ENCODE data around the gene C17orf50.

C17orf50 gene

GRCh38 chr17:35793257-35793656, 32.6 kb downstream of the C17orf50 start:
- Histone ChIP-seq H3K4me3 (no peak overlapping the region), H3K27me3 (ENCODE audit: low read depth) (peaks cover 30% of the 10 kb centered on the region), H3K4me1 (no peaks in the 10 kb centered on the region), H3K9me3 (no peaks in the 10 kb centered on the region), H3K36me3 (replicated peaks) (no peaks in the 10 kb centered on the region)
- no peak for DNase-seq (ENCODE audit: low spot score in 2 of 2)
- in situ Hi-C loops (cut with MboI; ENCODE audit: low sequenced_read_pairs), result no loop called here

DNA sequence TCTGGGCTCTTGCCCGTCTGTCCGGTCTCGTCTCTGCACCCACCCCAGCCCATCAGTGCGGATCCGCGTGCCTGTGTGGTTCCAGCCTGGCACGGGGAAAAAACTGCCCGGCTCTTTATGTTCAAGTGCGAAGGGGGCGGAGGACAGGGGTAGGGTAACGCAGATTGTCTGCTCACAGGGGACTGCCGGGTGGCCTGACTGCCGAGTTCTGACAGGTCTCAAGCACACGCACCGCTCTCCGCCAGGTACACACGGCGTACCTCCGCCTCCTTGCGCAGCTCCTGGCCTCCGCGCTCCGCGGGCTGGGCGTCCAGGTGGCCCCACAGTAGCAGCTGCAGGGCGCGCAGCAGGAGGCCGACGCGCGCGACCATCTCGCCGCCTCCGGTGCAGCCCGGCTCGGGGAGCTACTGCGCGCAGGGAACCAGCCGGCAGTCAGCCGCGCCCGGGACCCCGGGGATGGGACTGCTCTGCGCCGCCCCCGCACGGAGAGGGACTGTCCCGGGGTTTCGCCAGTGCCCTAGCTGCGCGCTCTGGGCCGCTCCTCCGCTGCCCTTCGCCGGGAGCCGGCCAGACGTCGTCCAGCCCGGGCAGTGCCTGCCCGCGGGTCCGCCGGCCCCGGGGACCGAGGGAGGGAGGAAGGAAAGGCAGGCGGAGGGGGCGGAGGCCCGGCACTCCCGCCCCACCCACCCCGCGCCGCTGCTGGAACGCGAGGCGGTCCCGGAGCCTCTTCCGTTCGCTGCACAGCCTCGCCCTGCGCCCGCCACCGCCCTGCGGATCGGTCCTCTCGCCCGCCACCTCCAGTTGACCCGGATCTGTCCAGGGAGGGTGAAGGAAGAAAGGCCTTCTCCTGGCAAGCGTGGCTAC, 34.6 kb downstream of the C17orf50 start, which contains the start of gene MMP28:
MMP28 (minus strand) TSS at position 635 of the 864 bp plus-strand sequence; CDS start at position 371, 264 bp downstream.
- Histone ChIP-seq H3K27me3 (ENCODE audit: low read depth) (peaks cover 32% of the 10 kb centered on the region), H3K4me3 (peak within 1 kb of the TSS; percentile 26), H3K36me3 (replicated peaks) (no peaks in the 10 kb centered on the region), H3K4me1 (no peaks in the 10 kb centered on the region), H3K9me3 (no peaks in the 10 kb centered on the region)
- DNase-seq (ENCODE audit: low spot score in 2 of 2), result peak in 1 of 2 experiments; percentile 59
- in situ Hi-C loops (cut with MboI; ENCODE audit: low sequenced_read_pairs), result no loop called here

DNA sequence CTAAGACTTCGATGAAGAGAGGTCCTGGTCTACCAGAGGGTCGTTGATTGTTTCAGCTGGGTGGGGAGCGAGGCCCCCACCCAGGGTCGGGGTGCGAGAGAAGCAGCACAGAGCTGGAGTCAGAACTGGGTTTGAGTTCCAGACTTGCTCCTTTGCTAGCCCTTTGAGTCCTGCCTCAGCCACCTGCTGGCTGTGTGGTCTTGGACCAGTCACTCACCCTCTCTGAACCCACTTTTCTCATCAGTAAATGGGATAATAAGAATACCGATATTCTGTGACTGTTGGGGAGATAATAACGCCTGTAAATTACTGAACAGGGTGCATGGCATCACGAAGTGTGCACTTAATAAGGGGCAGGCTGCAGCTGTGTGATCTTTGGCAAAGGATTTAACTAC, 35.2 kb downstream of the C17orf50 start:
- H3K36me3 ChIP-seq (replicated peaks), result no peaks in the 10 kb centered on the region
- in situ Hi-C loops (cut with MboI; ENCODE audit: low sequenced_read_pairs), result no loop called here
- peak overlapping the region; percentile 26 for H3K4me3 ChIP-seq
- no peaks in the 10 kb centered on the region for H3K9me3 ChIP-seq
- no peak for DNase-seq (ENCODE audit: low spot score in 2 of 2)
- H3K27me3 ChIP-seq (ENCODE audit: low read depth), result peaks cover 32% of the 10 kb centered on the region
- H3K4me1 ChIP-seq, result no peaks in the 10 kb centered on the region

- Histone ChIP-seq H3K9me3 (no peaks in the 10 kb centered on the region), H3K4me3 (no peak overlapping the region), H3K4me1 (no peaks in the 10 kb centered on the region), H3K36me3 (replicated peaks) (no peaks in the 10 kb centered on the region), H3K27me3 (ENCODE audit: low read depth) (peaks cover 32% of the 10 kb centered on the region)
- in situ Hi-C loops (cut with MboI; ENCODE audit: low sequenced_read_pairs), result no loop called here
- DNase-seq (ENCODE audit: low spot score in 2 of 2), result no peak
These were observed 36.3 kb downstream of the C17orf50 start for GRCh38 chr17:35796942-35797341.

DNA sequence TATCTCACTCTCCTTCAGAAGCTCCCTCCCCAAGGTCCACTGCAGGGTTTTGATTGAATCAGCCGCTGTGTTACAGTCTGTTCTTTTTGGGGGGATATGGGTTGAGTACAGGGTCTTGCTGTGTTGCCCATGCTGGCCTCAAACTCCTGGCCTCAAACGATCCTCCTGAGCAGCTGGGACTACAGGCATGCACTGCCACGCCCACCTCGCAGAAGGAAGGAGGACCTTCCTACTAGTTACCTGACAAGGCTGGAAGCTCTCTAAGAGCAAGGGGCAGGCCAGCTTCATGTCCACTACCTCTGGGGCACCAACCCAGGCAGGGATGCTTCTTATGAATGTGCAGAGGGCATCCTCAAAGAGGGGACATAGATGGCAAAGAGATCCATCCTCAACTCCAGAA, 36.7 kb downstream of the C17orf50 start:
- Histone ChIP-seq H3K36me3 (replicated peaks) (no peaks in the 10 kb centered on the region), H3K4me1 (no peaks in the 10 kb centered on the region), H3K9me3 (no peaks in the 10 kb centered on the region), H3K4me3 (no peak overlapping the region), H3K27me3 (ENCODE audit: low read depth) (peaks cover 29% of the 10 kb centered on the region)
- in situ Hi-C loops (cut with MboI; ENCODE audit: low sequenced_read_pairs), result no loop called here
- no peak for DNase-seq (ENCODE audit: low spot score in 2 of 2)

- in situ Hi-C loops (cut with MboI; ENCODE audit: low sequenced_read_pairs), result no loop called here
- DNase-seq (ENCODE audit: low spot score in 2 of 2), result no peak
- no peak overlapping the region for H3K4me3 ChIP-seq
- peaks cover 23% of the 10 kb centered on the region for H3K27me3 ChIP-seq (ENCODE audit: low read depth)
- H3K36me3 ChIP-seq (replicated peaks), result no peaks in the 10 kb centered on the region
- no peaks in the 10 kb centered on the region for H3K9me3 ChIP-seq
- no peaks in the 10 kb centered on the region for H3K4me1 ChIP-seq
These were observed 37.2 kb downstream of the C17orf50 start for GRCh38 chr17:35797918-35798317.

- Histone ChIP-seq H3K36me3 (replicated peaks) (no peaks in the 10 kb centered on the region), H3K9me3 (no peaks in the 10 kb centered on the region), H3K27me3 (ENCODE audit: low read depth) (peaks cover 20% of the 10 kb centered on the region), H3K4me3 (no peak overlapping the region), H3K4me1 (no peaks in the 10 kb centered on the region; the same call in 1 of the 2 replicates)
- in situ Hi-C loops (cut with MboI; ENCODE audit: low sequenced_read_pairs), result no loop called here
- no peak for DNase-seq (ENCODE audit: low spot score in 2 of 2)
These were observed 39.3 kb downstream of the C17orf50 start for GRCh38 chr17:35799942-35800341.

DNA sequence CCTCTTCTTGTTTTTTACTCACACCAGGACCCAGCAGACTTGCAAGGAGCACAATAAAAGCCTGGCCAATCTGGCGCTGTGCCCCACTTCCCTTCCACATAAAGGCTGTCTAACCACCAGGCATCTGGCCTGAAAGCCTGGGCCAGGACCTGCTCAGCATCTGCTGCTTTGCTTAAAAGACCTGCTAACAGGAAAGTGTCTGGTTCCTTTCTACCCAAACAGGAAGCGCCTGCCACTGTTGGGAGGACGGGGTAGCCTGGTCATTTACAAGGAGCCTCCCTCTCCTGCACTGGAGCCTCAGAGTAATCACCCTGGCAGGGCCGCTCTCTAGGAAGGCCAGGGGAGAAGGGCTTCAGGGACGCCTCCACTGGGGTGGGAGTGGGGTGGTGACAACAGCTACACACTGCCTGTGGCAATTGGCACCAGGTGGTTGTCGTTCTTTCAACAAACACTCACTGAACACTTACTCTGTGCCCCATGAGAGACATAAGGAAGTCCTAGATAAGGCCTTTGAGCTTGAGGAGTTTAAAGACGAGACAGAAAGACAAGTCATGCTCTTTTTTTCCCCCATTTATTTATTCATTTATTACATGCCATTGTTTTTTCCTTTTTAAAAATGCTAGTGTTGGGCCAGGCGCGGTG, 41.0 kb downstream of the C17orf50 start:
- no peak for DNase-seq (ENCODE audit: low spot score in 2 of 2)
- Histone ChIP-seq H3K4me1 (no peaks in the 10 kb centered on the region; the same call in 1 of the 2 replicates), H3K4me3 (no peak overlapping the region), H3K9me3 (no peaks in the 10 kb centered on the region), H3K27me3 (ENCODE audit: low read depth) (peaks cover 11% of the 10 kb centered on the region), H3K36me3 (replicated peaks) (no peaks in the 10 kb centered on the region)
- in situ Hi-C loops (cut with MboI; ENCODE audit: low sequenced_read_pairs), result no loop called here

GRCh38 chr17:35804658-35805192, 44.0 kb downstream of the C17orf50 start:
- no peaks in the 10 kb centered on the region for H3K9me3 ChIP-seq
- no peaks in the 10 kb centered on the region for H3K36me3 ChIP-seq (replicated peaks)
- H3K4me1 ChIP-seq, result peaks cover 8% of the 10 kb centered on the region
- in situ Hi-C loops (cut with MboI; ENCODE audit: low sequenced_read_pairs), result loop anchor here (5.0 kb wide), 1 partner anchor 42 kb away; the partner anchor contains the start of gene C17orf50
- DNase-seq (ENCODE audit: low spot score in 2 of 2), result peak; percentile 59 to 93
- no peaks in the 10 kb centered on the region; the same call in 1 of the 2 replicates for H3K27me3 ChIP-seq (ENCODE audit: low read depth)
- H3K4me3 ChIP-seq, result no peak overlapping the region

- H3K4me3 ChIP-seq, result no peak overlapping the region
- DNase-seq (ENCODE audit: low spot score in 2 of 2), result no peak
- in situ Hi-C loops (cut with MboI; ENCODE audit: low sequenced_read_pairs), result loop anchor here (5.0 kb wide), 1 partner anchor 45 kb away; the partner anchor contains the start of gene C17orf50
- no peaks in the 10 kb centered on the region for H3K27me3 ChIP-seq (ENCODE audit: low read depth)
- H3K9me3 ChIP-seq, result no peaks in the 10 kb centered on the region
- H3K36me3 ChIP-seq (replicated peaks), result no peaks in the 10 kb centered on the region
- peaks cover 15% of the 10 kb centered on the region for H3K4me1 ChIP-seq
These were observed 46.9 kb downstream of the C17orf50 start for GRCh38 chr17:35807371-35808144.

DNA sequence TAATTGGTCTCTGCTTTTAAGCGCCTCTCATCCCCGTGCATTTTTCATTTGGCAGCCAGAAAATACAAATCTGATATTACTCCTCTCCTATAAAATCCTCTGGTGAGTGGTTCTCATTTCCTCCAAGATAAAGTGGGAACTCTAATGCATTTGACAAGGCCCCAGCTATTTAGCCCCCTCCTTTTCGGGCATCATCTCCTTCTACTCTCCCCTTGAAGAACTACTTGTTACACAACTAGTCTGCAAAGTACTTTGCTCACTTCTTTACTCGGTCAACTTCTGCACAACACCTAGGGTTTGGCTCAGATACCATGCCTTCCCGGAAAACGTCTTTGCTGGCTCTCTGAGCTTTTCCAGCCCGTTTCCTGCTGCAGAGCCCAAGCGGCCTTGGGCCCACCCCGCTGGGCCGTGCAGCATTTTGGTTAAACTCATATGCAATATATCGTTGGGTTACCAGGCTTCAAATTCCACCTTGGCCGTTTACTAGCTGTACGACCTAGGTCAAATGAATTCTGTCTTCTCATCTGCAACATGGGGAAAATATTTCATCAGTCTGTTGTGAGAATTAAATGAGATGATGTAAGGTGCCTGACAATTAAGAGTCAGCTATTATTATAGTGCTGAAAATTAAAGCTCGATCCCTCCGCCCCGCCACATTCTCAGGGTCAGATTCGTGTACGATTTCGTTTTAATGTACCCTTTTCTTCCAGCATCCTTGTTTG, 47.7 kb downstream of the C17orf50 start:
- Histone ChIP-seq H3K9me3 (no peaks in the 10 kb centered on the region), H3K4me1 (peaks cover 17% of the 10 kb centered on the region), H3K36me3 (replicated peaks) (no peaks in the 10 kb centered on the region), H3K27me3 (ENCODE audit: low read depth) (no peaks in the 10 kb centered on the region), H3K4me3 (peak overlapping the region; percentile 99)
- DNase-seq (ENCODE audit: low spot score in 2 of 2), result no peak
- in situ Hi-C loops (cut with MboI; ENCODE audit: low sequenced_read_pairs), result loop anchor here (5.0 kb wide), 1 partner anchor 46 kb away; the partner anchor contains the start of gene C17orf50

- DNase-seq (ENCODE audit: low spot score in 2 of 2), result peak; percentile 97 to 98
- Histone ChIP-seq H3K4me3 (peak within 1 kb of the TSS; percentile 99), H3K27me3 (ENCODE audit: low read depth) (no peaks in the 10 kb centered on the region), H3K4me1 (peaks cover 20% of the 10 kb centered on the region), H3K36me3 (replicated peaks) (no peaks in the 10 kb centered on the region), H3K9me3 (no peaks in the 10 kb centered on the region)
- in situ Hi-C loops (cut with MboI; ENCODE audit: low sequenced_read_pairs), result loop anchor here (5.0 kb wide), 1 partner anchor 47 kb away; the partner anchor contains the start of gene C17orf50
These were observed 48.5 kb downstream of the C17orf50 start, which contains the start of gene TAF15 for GRCh38 chr17:35808962-35809854. Gene TAF15, plus strand, starts transcription at chr17:35809484. Its CDS starts 86 bp downstream, at chr17:35809570.

Measured in HAP-1 (cell line).